NCI-H524 (cell line): Measurements from ENCODE around the gene FCRLA.
"Not testable (repeated sequence)": the region's sequence is repeated elsewhere in the genome, so short reads cannot be mapped to it uniquely, and the experiment has no call there.

Experiments used
- DNase-seq, 2 experiments: peaks; one replicate each; lab custom pipeline; 2025; lab: John Stamatoyannopoulos, UW

The FCRLA gene

DNA sequence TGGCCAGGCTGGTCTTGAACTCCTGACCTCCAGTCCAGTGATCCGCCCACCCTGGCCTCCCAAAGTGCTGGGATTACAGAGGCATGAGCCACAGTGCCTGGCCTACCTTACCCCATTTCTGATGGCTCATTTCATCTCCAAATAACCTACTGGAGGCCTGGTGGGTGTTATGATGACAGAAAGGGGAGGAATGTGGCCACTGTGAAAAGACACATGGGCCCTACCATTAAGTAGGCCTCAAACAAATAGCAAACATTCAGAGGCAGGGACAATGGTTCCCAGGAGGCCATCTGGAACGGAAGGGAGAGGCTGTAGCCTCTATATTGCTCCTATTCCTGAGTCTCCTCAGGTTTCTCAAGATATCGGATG is 932 bp upstream of the FCRLA start:
- DNase-seq = no peak

DNA sequence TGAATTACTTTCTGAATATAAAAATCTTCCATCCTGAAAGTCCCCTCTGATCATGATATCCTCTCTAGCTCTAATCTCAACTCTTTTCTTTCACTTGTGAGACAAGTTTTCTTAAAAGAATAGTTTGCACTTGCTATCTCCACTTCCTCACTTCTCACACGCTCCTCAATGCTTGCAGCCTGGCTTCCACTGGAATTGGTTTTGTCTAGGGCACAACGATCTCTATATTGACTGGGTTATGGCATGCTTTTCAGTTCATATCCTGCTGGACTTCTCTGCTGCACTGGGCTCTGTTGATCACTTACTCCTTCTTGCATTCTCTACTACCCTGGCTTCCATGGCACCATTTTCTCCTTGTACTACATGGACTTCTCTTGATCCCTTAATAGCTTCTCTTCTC is 474 bp downstream of the FCRLA start:
- DNase-seq = no peak

DNA sequence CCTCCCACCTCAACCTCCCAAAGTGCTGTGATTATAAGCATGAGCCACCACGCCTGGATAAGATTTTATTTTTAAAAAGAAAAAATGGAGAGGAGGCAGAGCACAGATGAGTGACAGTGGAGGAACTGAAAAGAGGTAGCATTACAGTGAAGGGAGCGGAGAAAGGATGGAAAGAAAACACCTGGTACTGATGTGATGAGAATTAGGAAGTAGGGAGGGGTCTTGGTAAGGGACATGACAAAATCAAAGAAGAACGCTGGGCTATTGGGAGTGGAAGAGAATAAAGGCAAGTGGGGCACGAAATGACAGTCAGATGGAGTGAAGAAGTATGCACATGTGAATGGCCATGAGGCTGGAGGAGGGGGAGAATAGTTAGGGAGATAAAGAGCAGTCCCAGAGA is 2.3 kb downstream of the FCRLA start:
- no peak for DNase-seq

DNA sequence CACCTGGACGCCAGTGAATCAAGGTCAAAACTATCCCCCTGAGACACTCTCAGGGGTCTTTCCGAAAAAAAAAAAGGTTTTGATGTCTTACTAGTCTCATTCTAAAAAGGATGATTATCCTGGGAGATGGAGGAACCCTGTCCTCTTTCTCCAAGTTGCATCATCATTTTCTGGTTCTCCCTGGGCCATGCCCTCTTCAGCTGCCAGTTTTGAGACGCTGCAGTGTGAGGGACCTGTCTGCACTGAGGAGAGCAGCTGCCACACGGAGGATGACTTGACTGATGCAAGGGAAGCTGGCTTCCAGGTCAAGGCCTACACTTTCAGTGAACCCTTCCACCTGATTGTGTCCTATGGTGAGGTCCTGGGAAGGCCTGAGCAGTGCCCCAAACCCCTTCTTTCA is 3.5 kb downstream of the FCRLA start:
- no peak for DNase-seq

DNA sequence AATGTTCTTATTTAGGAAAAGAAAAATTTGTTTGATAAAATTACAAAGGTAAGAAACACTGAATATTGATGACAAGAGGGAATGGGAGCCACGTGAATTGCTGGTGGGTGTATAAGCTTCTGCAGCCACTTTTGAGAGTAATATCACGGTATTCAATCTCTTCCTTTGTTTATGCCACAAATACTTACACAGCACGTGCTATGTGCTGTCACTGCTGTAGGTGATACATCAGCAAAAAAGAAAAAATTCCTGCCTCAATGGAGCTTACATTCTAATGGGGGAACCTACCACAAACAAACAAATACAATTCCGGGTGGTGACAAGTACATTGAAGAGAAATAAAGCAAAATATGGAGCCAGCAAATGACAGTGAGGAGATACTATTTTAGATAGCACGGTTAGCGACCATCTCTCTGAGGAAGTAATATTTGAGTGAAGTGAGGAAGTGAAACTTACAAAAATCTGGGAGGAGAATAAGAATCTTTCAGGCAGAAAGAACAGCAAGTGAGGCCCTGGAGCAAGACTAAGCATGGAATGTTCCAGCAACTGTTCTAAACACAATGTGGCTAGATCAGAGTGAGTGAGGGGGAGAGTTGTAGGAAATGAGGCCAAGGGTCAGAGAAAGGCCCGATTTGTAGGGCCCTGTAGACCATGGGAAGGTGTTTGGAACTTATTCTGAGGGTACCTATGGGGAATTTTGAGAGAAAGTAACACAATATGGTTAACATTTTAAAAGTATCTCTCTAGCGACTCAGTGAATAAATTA is 11.7 kb downstream of the FCRLA start:
- no peak for DNase-seq

DNA sequence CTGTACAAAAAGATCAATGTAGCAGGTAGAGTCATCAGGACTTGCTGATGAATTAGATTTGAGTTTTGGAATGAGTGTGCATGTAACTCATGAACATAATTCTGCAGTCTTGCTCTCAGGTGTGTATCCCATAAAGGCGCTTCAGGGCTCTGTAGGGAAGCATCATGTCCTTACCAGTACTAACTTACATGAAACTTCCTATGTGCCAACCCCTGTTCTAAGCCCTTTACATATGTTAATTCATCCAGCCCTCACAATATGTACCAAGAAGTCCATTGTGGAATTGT is 12.2 kb downstream of the FCRLA start:
- DNase-seq = no peak

DNA sequence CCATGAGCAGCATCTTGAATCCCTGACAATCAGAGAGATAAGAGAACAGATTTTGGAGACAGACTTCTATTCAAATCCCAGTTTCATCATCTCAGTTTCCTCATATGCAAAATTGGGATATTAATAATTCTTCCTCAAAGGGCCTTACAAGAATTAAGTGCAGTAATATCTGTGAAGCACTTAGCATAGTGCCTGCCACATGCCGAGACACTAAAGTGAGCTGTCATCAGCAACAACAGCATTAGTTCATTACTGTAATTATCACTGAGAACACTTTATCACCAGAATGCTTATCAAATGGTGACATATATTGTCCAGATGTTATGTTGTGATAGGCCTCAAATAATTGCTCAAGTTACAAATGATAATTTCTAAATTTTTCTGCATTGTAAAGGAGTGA is 13.4 kb downstream of the FCRLA start:
- no peak for DNase-seq

DNA sequence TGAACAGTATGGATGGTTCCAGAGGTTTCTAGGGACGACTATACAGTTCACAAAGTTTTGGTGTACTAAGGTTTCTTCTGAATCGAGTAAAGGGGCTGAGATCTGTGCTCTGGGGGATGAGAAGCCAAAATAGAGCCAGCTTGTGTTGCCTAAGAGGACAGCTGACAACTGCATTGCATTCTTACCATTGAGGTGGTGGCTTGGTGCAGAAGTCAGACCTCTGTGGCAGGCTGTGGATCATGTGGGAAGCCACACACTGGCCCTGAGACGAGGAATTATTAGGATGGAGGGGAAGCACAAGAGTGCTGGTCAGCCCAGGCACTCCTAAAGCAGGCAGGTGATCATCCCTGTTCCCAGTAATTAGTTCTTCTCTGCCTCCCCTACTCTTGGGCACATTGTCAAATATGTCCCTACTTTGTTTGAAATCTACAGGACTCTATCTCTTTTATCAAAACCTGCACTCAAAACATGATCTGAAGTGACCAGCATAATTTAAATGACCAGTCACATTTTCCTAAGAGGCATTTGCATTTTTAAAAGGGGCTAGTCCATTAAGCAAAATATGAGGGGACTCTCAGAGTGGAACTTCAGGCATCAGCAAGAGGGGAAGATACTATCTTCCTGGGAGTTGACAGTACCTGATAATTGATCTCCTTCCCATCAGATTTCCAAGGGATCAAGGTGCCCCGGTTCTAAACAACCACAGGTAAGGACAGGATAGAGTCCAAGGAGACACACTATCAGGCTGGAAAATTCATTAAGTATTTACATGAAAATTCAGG is 14.1 kb downstream of the FCRLA start, which contains the start of gene FCRLB:
Gene FCRLB, plus strand, starts transcription at position 589 of the 782 bp plus-strand sequence. CDS start 1,129 bp downstream, outside the sequence.
- DNase-seq = no peak

DNA sequence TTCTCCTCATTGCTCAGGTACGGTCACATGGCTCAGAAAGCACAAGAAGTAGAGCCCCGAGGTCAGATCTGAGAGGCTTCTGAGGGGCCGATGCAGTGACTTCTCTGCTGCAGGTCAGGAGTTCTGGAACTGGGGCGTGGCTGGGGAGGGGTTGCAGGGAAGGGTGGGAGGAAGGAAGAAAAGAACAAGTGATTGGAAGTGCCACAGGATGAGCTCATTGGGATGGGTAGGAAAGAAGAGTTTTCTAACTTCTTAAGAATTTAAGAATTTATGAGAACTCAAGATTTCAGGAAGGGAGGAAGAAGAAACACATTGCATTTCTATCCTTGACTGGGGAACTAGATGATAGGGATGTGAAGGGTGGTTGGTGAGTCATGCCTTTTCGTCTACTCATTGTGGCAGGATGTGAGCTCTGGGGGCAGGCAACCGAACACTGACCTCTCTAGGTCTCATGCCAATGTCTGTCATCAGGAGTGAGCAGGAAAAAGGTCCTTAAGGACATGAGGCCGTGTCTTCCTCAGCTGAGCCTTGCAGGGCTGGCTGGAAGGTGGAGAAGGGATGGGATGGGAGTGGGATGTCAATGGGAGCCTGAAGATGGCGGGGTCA is 14.8 kb downstream of the FCRLA start:
- DNase-seq = no peak

DNA sequence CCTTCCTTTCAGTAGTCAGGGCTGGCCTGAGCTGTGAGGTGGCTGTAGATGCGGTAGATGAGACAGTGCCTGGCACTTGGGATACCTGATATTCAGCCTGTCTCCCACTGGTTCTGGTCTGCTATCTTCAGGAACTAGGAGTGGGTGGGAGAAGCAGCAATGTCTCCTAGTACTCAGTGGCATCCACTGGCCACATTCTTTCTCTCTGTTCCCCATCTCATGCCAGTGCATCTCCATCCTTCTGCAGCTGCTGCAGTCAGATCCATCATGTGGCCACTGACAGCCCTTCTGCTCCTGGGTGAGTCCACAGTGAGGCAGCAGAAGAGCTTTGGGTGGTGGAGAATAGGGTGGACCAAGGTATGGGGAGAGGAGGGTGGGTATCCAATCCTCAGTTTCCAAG is 15.4 kb downstream of the FCRLA start:
- no peak for DNase-seq

DNA sequence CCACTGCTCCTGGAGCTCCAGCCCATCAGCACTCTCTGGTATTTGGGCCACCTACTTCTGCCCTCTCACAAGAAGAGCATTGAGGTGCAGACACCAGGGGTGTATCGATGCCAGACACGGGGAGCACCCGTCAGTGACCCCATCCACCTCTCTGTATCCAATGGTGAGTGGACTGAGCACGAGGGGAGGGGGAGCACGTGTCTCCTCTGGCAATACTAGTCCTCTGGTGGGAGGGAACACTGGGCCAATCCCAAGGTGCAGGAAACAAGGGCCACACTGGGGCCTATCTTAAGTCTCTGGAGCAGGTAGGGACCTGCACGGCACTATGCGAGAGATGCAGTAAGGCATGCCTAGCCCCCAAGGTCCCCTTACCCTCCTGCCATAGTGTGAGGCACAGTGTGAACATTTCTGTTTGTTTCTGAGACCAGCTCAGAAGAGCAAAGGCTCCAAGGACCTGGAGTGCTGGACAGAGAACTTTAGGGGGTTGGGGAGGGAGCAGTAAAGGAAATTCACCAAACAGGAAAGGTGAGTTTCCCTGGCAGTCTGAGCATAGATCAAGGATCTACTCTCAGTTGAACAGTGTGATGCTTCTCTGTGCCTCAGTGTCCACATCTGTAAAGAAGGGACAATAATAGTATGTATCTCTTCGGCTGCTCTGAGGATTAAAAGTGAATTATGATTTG is 16.6 kb downstream of the FCRLA start:
- DNase-seq = no peak

DNA sequence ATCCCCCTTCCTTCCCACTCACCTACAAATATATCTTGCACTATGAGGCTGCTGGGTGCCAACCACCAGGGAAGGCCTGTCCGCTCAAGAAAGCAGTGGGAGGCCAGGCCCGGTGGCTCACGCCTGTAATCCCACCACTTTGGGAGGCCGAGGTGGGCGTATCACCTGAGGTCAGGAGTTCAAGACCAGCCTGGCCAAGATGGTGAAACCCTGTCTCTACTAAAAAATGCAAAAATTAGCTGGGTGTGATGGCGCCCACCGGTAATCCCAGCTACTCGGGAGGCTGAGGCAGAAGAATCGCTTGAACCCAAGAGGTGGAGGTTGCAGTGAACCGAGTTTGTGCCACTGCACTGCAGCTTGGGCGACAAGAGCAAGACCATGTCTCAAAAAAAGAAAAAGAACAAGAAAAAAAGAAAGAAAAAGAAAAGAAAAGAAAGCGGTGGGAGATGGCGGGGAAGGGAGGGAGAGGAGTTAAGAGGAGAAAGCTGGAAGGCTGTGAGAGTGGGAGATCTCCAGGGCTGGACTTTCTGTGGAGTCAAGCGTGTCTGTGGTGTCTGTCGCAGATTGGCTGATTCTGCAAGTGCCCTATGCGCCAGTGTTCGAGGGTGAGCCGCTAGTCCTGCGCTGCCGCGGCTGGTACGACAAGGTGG is 18.4 kb downstream of the FCRLA start:
- DNase-seq = not testable (repeated sequence)

DNA sequence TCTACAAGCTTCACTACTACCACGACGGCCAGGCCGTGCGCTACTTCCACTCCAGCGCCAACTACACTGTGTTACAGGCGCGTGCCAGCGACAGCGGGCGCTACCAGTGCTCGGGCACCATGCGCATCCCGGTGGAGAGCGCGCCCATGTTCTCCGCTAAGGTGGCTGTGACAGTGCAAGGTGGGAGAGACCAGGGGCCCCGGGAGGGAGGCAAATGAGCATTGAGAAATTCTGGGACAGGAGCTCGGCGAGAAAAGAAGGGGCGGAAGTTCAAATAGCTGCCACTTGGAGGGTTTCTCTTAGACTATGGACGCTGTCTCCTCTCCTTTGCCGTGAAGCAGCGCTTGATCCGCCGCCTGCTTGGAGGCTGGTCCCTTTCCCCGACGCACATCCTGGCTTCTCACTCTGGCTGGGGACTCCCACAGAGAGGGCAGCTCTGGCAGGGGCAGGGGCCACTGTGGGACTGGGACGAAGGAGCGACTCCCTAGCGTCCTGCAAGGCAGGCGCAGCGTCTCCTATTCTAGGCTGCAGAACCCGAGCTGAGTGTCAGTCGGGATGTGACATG is 19.0 kb downstream of the FCRLA start:
- peak in 1 of 2 experiments; percentile 60 for DNase-seq

DNA sequence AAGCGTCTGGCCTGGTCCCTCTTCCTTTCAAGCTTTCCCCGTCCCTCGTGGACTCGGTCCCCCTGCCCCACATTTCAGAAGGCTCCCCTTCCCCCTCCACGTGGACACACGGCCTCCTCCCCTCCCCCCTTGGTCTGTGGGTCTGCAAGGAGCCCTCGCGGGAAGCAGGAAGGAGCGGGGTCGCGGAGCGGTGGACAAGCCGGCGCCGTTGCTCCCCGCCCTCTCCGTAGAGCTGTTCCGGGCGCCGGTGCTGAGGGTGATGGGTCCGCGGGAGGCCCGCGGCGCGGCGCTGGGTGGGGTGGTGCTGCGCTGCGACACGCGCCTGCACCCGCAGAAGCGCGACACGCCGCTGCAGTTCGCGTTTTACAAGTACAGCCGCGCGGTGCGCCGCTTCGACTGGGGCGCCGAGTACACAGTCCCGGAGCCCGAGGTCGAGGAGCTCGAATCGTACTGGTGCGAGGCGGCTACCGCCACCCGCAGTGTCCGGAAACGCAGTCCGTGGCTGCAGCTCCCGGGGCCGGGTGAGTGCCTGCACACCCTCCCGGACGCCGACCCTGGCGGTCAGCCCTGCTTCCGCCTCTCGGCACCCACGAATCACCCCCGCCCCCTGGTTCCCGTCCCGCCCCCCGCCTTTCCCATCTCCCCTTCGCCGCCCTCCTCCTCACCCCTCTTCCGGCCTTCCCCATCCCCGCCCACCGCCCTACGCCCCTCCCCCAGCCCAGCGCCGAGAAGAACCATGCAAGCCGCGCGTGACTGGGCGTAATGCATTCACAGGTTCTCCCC is 19.6 kb downstream of the FCRLA start:
- peak; percentile 50 to 73 for DNase-seq

DNA sequence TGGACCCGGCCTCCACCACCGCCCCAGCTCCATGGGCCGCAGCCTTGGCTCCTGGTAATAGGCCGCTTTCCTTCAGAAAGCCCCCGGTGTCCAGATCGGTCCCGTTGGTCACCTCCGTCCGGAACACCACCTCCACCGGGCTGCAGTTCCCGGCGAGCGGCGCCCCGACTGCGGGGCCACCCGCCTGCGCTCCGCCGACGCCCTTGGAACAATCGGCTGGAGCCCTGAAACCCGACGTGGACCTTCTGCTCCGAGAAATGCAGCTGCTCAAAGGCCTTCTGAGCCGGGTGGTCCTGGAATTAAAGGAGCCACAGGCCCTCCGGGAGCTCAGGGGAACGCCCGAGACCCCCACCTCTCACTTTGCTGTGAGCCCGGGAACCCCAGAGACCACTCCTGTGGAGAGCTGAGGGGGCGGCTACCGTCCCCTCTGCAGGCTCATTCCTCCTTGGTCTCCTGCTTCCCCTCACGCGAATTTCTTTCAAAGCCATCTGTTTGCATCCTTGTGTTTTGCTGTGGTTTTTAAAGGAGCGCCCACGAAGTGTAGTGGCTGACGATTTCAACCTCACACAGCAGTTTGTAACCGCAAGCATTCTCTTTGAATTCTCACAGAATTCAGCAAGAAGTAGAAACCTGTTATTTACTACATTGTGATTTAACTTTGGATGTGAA is 20.4 kb downstream of the FCRLA start:
- peak; percentile 30 to 40 for DNase-seq

DNA sequence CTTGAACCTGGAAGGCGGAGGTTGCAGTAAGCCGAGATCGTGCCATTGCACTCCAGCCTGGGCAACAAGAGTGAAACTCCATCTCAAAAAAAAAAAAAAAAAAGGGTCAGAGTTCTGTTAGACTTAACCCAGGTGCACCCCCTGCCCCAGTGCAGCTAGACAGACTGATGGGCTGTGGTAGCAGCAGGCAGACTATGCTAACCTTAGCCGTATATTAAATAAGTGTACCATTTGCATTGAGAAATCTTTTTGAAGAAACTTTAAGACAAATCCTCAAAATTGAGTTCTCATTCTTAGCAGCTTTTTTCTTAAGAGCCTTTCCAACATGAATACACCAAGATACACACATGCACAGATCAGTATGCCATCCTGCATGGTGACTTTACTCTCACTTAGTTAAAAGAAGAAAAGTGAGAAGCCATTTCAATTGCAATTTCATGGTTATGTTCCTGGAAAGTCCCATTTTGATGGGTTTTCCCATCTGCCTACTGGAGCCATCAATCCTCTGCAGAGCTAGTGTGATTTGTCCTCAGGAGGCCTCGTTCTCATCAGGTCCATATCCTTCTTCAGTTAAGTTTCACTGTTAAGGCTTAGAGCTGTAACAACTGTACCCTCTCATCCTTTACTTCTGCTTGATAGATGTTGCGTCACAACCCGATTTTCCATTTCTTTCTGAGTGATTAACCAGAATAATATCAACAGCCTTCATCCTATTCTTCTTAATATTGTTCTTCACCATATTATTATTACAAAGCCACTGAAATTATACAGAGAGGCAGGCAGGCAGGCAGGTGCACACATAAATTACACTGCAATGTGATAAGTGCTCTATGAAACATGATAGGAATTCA is 21.6 kb downstream of the FCRLA start:
- DNase-seq = no peak

DNA sequence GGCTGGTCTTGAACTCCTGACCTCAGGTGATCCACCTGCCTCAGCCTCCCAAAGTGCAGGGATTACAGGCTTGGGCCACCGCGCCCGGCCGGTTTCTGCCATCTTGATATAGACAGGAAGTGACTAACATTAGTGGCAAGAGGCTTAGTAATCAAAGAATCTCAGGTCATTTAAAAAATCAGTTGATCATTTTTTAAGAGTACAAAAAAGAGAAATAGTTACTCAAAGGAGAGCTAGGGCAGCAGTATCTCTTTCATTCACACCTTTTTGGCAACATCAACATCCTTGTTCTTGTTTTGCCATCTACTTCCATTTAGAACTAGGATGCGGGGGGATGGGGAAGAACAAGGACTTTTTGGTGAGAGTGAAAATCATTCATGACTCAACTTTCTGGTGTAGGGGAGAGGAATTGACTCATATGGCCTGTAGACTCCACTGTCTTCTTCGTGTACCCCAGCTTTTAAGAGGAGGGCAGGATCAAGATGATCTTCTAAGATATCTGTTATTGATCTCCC is 23.1 kb downstream of the FCRLA start:
- DNase-seq = no peak

DNA sequence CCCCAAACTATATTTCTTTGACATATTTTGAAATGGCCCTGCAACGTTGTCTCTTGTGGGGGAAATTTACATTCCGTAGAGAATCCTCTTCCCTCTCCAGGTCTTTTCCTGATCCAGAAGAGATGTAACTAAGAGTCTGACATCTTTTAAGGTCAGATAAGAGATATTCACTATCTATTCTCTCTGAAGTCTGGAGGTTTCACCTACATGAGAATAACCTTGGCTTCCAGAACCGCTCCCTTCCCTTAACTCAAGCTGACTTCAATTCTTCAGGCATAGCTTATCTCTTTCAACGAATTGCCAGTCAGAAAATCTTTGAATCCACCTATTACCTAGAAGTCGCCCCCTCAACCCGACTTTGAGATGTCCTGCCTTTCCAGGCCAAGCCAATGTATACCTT is 24.2 kb downstream of the FCRLA start:
- no peak for DNase-seq
